Muscle of back (tissue), 11 donors: ENCODE measurements around the gene ATP11C. TPM values are rescaled to one million over a fixed set of nuclear protein-coding genes. Genes with fewer than 3 reads are reported as not detected.
"Not testable (repeated sequence)": the region's sequence is repeated elsewhere in the genome, so short reads cannot be mapped to it uniquely, and the experiment has no call there.

ENCODE experiments used
- DNase-seq, 3 donors: peaks; one replicate each; pipeline versions ENCODE4 v3.0.0 to v3.0.0-alpha.2; 2013
- polyA plus RNA-seq, 10 donors: library from polyadenylated mRNA; unstranded; fragments of 120-200 nt; gene quantifications; one replicate each; pipeline ENCODE4 v1.2.1, GENCODE V29; 2013; ENCODE audit not compliant: insufficient read length in 10 of 10

ATP11C gene
- polyA plus RNA-seq, 10 donors, result 11.7 to 22.4 (median 15.5) TPM

GRCh38 chrX:139725720-139726119 is 207.1 kb downstream of the ATP11C start:
- no peak for DNase-seq

- DNase-seq, result no peak
Measured at GRCh38 chrX:139724626-139725025, 208.2 kb downstream of the ATP11C start.

DNA sequence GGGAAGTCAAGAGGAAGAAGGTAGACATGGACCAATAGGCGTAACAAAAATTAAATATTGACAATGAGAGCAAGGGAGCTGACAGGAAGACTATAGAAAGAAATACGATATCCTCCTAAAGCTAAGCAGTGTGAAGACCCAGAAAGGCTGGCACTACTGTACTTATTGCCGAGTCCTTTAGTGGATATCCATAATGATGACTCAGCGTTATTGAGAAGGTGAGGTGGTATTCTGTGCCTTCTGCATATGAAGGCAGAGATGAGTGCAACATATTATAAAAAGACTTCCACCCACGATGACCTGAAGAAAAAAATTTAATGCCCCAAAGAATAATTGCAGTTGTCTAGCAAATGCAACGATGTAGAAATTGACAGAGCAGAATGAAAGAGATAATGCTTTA is 211.9 kb downstream of the ATP11C start:
- DNase-seq, result no peak

DNA sequence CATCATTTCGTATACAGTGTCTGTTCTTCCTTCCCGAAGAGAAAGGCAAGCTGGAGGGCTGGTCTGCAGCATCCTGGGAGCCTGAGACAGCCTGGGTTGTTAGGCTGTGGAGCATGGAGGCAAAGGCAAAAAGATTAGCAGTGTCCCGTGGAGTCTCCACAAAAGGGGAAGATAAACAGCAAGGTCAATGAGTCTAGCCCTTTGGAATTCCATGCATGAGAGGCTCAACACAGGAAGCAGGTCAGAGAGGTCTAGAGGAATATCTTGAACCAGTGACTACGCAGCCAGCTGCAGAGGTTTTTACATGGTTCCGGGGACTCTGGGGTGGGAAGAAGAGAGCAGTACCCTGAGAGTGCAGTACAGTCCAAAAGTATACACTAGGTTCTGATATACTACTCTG is 212.7 kb downstream of the ATP11C start:
- DNase-seq, result peak in 1 of 3 donors; percentile 22

DNA sequence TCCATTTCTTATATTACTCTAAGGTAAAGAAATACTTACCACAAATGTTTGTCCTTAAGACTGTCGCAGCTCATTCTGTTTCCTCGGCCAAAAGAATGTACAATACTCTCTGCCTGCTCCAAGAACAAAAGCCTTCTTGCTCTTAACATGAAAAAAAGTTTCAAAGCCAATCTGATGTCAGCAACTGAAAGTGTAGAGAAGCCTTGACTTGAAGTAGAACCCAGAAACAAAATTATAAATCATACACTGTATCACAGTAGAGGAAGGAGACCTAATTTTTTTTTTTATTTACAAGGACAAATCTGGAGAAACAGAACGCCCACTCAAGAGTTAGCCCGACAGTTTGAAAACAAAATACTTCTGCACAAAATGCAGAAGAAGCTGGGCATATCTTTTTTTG is 224.8 kb downstream of the ATP11C start, which contains the start of gene MCF2:
TSS of gene MCF2 (minus strand) at position 101 of the 400 bp plus-strand sequence. CDS start 56,423 bp downstream, outside the sequence.
- no peak for DNase-seq

- no peak for DNase-seq
Measured at GRCh38 chrX:139702658-139703057, 230.2 kb downstream of the ATP11C start.

GRCh38 chrX:139692908-139693307 is 239.9 kb downstream of the ATP11C start:
- peak in 1 of 3 donors; percentile 6 for DNase-seq

GRCh38 chrX:139692506-139692849 is 240.4 kb downstream of the ATP11C start:
- DNase-seq, result peak in 1 of 3 donors; percentile 14

DNA sequence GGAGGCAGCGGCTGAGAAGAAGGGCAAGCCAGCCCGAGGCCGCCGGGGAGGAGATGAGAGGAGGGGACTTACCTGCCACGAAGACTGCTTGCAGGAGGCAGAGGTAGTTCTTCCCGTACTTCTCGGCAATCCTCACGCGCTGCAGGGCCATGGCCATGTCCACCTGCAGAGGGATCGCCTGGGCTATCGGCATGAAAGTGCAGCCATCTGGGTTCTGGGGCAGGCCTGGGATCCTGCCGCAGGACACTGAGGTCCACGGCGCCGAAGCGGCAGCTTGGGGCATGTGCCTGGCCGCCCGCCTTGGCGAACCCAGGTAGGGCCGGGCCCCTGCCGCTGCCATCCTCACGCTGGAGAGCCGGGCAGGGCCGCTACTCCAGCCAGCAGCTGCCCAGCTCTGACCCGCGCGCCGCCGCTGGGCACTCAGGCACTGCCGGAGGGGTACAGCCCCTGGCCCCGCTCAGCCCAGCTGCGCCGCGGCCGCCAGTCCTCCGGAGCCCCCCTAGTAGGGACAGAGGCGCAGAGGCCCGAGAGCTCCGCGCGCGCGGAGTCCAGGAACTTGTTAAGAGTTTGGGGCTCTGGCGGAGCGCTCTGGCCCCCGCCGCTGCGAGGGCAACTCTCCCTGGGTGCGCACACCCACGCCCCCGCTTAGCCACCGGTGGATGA is 240.9 kb downstream of the ATP11C start:
- DNase-seq, result peak in 1 of 3 donors; percentile 18

DNA sequence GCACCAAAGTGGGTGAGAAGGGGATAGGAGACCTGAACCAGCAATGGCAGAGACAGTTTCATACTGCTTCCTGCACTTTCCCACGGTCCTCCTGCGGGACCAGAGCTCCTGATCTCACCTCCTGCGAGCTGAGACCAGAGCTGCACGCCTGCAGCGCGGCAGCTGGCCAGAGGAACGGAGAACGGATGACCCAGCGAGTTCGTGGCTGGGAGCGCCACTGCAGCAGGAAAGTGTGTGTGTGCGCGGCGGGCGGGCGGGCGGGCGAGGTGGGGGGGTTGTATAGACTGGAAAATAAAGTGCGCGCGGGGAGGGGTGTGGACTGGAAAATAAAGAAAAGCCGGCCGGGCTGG is 241.4 kb downstream of the ATP11C start:
- DNase-seq, result peak in 1 of 3 donors; percentile 29

DNA sequence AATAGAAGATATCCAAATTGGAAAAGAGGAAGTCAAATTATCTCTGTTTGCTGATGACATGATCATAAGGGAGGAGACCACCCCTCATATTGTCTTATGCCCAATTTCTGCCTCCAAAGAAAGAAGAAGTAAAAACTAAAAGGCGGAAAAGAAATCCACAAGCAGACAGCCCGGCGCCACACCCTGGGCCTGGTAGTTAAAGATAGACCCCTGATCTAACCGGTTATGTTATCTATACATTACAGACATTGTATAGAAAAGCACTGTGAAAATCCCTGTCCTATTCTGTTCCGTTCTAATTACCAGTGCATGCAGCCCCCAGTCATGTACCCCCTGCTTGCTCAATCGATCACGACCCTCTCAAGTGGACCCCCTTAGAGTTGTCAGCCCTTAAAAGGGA is 247.7 kb downstream of the ATP11C start:
- not testable (repeated sequence) for DNase-seq

GRCh38 chrX:139680356-139680755 is 252.5 kb downstream of the ATP11C start:
- DNase-seq, result no peak

Other genes with a start within 250 kb of the ATP11C start
- under 1 TPM in 9 of 10 donors, not detected in 1; 0.16 to 0.58 (median 0.26) TPM for gene MCF2, start 224.9 kb downstream of the ATP11C start, polyA plus RNA-seq
- not detected for gene CXorf66, start 32.5 kb upstream of the ATP11C start, polyA plus RNA-seq